GM19452 (cell line): ENCODE measurements around the gene NEAT1.
"Not testable (repeated sequence)": the region's sequence is repeated elsewhere in the genome, so short reads cannot be mapped to it uniquely, and the experiment has no call there.

Source experiments
- ATAC-seq: cut with Tn5 transposase; IDR thresholded peaks from one replicate; pipeline ENCODE4 v1.9.1; 2021; ENCODE audit not compliant: unreplicated experiment

Gene NEAT1

DNA sequence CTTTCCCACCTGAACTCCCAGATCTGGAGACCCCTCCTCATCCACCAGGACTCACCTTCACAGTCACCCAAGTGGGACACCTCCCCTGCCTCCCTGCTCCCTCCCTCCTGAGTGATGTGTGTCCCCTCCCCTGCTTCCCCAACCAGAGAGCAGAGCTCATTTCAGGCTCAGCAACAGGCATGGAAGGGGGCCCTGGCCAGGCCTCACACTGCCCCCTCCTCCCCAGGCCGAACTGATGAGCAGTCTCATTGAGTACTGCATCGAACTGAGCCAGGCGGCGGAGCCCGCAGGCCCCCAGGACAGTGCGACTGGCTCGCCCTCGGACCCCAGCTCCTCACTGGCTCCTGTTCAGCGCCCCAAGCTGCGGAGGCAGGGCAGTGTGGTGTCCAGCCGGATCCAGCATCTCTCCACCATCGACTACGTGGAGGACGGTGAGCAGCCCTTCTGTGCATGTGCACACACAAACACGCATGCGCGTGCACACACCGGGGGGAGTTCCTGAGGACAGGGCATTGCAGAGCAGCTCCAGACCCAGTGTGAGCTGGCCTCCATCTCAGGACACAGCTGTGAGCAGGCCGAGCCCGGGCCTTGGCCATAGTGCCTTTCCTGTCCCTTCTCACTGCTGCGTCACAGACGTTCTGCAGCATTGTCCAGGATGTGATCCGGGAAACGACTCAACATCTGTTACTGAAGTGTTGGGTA lies 17.8 kb upstream of the NEAT1 start:
- no peak for ATAC-seq

DNA sequence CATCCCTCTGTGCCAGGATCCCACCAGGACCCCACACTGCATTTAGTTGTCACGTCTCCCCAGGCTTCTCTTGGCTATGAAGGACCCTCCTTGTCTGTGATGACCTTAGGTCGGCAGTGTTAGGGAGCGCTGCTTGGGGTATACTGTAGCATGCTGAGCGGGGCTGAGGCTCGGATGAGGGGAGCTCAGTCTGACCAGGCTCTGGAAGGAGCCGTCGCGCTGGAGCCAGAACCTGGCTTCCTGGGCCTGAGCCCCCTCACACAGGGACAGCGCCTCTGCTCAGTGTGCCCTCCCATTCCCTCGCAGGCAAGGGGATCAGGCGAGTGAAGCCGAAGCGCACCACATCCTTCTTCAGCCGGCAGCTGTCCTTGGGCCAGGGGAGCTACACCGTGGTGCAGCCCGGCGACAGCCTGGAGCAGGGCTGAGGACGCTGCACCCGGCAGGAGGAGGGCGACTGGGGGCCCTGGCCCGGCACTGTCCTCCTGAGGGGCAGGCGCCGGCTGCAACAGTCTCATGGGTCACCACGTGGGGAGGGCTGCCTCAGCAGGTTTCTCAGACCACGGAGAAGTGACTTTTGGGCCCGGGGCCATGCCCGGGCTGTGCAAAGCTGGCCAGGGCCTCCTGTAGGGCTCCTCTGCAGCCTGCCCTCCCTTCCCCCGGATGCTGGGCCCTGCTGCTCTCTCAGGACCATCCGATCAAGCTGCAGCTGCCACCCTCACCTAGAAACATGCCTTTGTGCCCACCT lies 11.5 kb upstream of the NEAT1 start:
- no peak for ATAC-seq

DNA sequence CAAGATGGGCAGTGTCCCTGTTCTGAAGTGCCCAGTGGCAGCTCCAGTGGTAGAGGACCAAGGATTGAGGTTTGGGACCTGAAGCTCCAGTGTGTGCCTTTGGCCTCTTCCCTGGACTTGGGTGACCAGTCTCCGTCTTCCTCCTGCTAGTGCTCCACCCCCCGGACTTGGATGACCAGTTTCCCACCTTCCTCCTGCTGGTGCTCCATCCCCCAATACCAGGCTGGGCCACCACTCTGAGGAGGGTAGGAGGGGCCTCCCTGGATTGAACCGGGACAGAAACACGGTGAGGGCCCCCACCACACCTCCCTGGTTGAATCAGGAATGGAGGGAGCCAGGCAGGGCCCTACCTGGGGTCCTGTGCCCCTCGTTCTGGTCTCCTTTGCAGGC lies 10.9 kb upstream of the NEAT1 start:
- no peak for ATAC-seq

DNA sequence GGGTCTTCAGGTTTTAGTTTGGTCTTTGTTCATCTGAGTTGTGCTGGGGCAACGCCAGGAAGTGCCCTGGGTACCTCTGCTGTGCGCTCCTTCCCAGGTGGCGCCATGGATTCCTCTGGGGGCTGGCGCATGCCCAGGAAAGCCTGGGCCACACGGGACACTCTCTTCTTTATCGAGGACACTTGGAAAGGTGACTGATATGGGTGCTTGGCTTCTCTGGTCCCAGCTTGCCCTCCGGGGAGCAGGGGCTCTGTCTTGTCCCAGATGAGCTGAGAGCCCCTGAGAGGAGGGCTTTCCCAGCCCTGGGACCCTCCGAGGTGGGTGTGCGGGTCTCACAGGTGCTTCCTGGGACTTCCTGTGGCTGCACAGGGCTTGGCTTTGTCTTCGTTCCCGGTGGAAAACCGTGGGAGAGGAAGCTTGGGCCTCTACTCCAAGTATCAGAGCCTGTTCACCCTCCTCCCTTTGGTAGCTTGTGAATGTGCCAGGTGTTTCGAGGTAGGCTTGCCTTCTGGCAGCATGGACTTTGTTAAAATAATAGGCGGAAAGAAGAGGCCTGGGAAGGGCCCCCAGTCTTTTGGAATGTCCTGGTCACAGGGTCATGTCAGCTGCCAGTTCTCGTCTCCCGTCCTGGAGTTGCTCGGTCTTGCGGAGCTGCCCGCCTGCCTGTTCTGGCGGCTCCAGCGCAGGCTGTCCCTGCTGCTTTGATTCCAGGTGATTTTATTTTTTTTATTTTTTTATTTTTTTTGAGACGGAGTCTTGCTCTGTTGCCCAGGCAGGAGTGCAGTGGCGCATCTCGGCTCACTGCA lies 10.1 kb upstream of the NEAT1 start:
- no peak for ATAC-seq

DNA sequence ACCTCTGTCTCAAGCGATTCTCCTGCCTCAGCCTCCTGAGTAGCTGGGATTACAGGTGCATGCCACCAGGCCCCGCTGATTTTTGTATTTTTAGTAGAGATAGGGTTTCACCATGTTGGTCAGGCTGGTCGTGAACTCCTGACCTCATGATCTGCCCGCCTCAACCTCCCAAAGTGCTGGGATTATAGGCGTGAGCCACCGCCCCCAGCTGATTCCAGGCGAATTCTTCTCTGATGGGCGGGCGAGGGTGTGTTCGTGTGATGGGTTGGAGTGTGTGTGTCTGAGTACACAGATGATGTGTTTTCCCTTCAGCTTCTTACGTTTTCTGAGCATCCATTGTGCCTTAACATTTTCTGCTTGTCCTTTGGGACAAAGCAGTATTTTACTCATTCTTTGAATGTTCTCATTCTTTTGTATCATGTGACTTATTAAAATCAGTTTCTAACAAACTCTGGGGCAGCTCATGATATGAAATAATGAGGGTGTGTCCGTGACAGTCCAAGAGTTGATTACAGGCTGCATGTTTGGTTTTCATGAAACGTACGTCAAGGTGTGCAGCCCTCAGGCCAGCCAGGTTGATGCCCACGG lies 9.4 kb upstream of the NEAT1 start:
- ATAC-seq = not testable (repeated sequence)

DNA sequence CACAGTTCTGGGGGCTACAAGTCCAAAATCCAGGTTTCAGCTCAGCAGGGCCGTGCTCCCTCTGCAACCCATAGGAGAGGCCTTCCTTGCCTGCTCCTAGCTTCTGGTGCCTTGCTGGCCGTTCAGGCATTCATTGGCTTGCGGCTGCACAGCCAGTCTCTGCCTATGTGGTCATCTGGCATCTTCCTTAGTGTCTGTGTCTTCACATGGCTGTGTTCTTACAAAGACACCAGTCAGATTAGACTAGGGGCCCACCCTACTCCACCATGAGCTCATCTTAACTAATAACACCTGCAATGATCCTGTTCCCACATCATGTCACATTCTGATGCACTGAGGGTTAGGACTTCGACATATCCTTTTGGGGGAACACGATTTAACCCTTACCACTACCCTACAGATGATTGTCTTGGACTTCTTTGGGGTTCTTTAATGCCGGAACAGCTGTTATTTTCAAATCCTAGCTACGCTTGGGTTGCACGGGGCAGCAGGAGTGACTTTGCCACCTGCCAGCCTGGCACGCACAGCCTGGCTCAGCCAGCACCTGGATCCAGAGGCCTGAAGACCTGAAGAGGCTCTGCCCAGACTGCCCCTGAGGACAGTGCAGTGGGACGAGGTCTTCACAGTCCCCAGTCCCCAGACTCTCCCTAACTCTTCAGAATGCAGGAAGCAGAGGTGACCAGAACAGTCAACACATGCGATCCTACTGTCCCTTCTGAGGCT lies 7.7 kb upstream of the NEAT1 start:
- ATAC-seq = no peak

DNA sequence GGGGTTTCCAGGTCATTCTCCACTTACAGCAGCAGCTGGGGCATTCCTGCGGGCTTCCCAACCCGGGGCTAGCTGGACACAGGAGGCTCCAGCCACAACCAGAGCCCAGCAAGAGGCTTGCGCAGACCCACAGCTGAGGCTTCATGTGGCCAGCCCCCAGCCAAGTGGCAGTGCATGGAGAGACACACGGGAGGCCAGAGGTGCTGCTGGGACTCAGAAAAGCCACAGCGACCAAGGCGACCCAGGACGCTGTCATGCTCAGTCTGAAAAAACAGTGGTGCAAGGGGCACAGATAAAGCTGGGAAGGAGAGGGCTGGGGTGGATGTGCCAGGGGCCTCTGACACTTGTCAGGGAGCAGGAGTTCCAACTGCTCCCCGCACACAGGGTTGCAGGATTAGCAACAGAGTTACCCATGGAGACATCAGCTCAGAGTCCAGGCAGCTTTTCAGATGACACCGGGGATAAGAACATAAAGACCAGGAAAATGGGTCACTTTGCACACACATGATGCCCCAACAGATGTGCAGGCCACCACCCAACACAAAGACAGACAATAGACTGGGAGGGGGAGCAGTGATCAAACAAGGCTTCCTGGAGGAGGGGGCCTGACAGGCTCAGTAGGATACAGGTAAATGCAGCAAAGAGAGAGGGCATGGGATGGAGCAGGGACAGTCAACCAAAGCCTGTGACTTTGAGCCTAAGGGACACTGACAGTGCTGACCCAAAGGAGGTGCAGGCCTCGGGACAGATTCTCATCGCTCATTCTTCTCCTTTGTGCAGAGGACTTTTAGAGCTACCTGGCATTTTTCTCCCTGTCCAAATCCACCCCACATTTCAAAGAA lies 6.9 kb upstream of the NEAT1 start:
- ATAC-seq = no peak

DNA sequence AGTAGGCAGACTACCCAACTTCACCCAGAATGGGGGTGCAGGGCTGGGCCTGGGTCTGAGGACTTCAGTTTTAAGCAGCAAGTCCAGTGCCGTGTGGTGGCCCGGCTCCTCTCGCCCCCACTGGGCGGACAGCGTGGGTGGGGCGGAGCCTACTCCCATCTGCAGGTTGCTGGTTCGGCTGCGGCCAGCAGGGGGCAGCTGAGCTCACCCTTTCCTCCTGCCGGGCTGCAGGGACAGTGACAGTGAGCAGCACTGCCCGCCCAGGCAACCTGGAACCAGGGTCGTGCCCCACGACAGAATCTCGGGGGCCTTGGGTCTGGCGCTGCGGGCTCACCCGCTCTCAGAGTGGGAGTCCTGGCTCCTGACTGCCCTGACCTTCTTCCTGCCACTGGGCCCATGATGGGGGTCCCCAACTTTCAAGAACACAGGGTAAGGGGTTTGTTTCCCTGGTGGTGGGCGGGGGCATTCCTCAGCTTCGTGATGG lies 6.2 kb upstream of the NEAT1 start:
- peak; percentile 25 for ATAC-seq

DNA sequence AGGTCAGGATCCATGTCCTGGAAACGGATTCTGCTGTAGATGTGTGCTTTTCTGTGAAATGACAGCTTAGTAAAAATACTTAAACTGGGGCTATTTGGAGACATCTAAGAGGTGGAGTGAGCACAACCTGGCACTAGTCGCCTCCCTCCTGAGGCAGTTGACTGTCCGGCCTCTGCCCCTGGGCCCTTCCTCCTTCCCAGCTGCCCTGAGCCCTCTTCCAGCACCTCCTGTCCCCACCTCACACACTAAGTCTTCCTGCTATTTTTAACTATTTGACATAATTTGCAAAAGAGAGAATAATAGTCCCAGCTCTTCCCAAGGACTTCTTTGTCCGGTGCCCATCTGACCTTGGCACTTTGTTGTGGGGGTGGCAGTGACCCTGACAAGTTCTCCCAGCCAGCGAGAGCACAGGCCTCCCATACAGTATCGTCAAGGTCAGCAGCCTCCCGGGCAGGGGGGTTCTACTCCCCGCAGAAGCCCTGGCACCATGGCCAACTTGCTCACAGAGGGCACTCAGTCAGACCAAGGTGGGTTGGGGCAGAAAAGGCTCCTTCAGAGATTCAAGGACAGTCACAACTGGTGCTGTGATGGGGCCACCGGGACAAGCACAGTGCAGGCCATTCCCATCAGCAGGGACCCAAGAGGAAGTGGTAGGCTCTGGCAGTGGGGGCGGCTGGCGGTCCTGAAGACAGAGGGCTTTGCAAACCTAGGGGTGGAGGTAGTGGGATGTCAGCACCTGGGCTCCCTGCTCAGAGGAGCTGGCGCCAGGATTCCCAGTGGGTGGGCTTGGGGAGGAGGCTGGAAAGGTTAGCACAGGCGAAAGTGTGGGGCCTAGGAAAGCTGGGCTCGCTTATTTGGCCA lies 5.5 kb upstream of the NEAT1 start:
- ATAC-seq = no peak

DNA sequence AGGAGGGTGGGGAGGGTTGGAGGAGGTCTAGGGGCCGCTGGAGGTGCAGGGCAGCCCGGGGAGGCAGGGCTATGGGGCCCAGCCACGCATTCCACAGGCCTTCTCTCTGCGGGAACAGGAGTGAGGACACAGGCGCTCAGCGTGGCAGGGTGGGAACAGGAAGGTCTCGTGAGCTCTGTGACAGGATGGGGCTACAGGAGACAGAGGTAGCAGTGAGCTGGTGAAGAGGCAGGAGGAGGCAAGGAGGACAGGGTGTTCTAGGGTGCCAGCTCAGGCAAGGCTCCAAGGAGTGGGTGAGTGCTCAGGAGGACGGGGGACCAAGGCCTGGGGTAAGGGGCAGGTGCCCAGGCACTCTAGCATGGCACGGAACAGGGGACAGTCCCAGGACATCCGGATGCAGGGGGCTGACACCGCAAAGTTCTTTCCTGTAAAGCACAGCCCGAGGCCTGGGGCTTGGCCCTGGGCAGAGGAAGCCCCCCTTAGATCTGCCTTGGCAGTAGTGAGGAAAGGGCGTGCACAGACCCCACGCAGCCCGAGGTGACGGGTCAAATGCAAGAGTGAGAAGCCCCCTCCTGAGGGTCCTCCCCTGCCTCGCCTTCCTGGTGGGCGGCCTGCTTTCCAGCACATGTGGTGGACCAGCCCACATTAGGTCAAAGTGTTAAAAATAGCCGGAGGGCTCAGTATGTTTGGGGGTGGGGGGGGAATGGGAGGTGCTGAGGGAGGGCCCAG lies 4.7 kb upstream of the NEAT1 start:
- no peak for ATAC-seq

DNA sequence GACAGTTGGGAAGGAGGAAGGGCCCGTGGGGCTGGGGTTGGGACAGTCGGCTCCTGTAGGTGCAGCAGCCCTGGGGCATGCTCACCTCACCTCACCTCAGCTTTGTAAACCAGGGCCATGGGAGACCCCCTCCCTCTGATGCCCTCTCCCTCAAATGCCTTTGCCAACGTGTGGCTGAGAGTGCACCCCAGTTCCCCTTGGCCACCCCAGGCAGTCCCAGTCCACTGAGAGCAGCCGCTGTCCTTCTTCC lies 4.2 kb upstream of the NEAT1 start:
- ATAC-seq = no peak

DNA sequence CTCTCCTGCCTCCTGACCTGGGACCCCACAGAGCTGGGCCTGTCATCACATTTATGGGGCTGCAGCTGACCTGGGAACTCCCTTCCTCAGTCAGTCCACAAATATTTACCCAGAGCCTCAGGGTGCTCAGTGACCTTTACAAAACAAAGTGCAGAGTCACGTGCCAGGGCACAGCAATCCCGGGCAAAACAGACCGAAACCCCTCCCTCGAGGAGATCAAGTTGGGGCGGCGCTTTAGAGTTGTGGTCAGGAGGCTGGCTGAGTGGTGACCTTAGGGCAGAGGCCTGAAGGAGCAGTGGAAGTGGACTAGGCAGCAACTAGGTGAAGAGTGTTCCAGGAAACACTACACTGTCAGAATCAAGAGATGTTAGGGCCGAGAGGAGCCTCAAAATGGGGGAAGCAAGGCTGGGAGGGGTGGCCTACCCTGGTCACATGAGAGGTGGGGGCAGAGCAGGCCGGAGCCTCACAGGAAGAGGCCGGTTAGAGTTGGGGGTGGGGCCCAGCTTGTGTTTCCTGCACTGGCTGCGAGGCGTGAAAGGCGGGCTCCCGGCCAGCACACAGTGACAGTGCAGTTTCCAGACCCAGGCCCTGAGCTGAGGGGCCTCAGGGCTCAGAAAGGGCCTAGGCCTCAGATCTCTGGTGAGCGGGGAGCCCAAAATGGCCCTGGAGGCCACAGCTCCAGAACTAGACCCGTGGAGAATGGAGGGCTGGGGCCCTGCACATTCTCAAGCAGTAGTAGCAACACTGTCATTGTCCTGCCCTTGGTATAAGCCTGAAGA lies 3.7 kb upstream of the NEAT1 start:
- ATAC-seq = peak; percentile 31

DNA sequence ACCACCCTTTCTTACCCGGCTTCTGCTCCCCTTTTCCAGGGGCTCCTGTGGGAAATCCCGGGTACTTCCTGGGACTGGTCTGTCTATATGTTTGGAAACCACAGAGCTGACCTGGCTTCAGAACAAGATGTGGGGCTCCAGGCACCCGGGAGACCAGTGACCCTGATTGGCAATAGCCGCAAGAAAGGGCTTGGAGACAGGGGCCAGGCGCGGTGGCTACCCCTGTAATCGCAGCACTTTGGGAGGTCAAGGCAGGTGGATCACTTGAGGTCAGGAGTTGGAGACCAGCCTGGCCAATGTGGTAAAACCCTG lies 3.2 kb upstream of the NEAT1 start:
- no peak for ATAC-seq

DNA sequence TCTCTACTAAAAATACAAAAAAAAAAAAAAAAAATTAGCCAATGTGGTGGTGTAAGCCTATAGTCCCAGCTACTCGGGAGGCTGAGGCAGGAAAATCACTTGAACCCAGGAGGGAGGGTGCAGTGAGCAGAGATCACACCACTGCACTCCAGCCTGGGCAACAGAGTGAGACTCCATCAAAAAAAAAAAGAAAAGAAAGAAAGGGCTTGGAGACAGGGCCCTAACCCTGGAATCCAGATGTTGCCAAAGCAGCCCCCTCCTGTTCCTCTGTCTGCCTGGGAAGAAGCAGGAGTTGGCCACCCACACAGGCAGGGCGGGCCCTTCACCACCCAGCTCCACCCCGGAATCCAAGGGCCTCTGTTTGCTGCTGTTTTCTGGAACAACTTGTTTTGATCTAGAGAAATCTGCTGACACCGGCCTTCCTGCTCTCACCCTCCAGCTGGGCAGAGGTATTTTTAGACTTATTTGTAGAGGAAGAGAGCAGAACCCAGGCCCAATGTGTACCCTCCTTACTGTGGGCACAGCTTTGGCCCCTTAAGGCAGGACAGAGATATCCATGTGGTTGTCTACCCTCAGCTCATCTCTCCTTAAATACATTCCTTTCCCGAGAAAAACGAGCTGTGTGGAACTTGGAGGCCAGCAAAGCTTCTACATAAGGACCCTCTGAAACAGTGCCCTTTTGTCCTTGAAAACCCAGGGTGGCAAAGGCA lies 2.7 kb upstream of the NEAT1 start:
- ATAC-seq = no peak

DNA sequence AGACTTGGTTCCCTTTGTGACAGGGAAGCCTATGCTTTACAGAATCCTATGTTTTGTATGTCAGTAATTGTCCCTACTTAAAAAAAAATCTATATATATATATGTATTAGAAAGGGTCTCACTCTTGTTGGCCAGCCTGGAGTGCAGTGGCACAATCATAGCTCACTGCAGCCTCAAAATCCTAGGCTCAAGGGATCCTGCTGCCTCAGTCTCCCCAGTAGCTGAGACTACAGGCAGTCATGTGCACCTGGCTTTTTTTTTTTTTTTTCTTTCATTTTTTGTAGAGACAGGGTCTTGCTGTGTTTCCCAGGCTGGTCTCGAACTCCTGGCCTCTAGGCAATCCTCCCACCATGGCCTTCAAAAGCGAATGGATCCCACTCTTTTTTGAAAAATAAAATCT lies 2.1 kb upstream of the NEAT1 start:
- no peak for ATAC-seq

DNA sequence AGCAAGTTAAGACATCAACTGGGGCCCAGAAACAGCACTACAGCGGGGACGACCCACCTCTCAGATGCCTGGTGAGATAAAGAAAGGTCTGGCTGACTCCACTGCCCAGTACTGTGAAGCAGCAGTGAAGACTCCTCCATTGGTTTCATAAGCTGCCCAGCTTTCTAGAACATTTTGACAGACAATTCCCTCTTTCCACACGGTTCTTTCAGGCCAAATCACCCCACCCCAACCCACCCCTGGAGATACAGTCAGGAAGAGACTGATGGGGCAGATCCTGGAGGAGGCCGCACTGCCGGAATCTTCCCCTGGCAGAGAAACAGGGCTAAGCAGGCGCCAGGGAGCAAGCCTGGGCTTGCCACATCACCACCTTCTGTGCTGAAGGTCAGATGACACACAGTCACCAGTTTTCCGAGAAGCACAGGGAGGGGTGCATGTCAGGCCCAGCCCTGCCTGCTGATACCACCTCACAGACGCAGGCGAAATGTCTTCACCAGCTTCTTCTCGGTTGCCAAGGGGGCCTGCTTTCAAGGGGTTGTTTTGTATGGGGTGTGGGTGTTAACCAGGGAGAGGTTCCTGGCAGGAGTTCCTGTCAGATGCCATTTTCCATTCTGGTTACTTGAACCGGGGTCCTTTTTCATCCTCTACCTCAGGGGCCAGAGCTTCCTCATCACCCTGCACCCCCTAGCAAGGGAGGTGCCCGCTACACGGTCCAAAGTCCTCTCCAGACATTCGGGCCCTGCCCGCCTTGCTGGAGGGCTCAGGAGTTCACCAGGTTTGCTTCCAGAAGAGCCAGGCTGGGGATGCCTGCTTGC lies 1.4 kb upstream of the NEAT1 start:
- peak; percentile 21 for ATAC-seq
